ENCODE measurements around the gene ATP6V0A1. TPM values are rescaled to one million over a fixed set of nuclear protein-coding genes. Genes with fewer than 3 reads are reported as not detected.
"Not testable (repeated sequence)": the region's sequence is repeated elsewhere in the genome, so short reads cannot be mapped to it uniquely, and the experiment has no call there.

ATP6V0A1 gene
- total RNA-seq, 1 experiment from 2014 or later, result 43.8 TPM

GRCh38 chr17:42537826-42538451 is 79.3 kb downstream of the ATP6V0A1 start:
- no peak for DNase-seq (ENCODE audit: low read depth)

GRCh38 chr17:42538482-42538881 is 79.8 kb downstream of the ATP6V0A1 start:
- DNase-seq (ENCODE audit: low read depth), result no peak

DNA sequence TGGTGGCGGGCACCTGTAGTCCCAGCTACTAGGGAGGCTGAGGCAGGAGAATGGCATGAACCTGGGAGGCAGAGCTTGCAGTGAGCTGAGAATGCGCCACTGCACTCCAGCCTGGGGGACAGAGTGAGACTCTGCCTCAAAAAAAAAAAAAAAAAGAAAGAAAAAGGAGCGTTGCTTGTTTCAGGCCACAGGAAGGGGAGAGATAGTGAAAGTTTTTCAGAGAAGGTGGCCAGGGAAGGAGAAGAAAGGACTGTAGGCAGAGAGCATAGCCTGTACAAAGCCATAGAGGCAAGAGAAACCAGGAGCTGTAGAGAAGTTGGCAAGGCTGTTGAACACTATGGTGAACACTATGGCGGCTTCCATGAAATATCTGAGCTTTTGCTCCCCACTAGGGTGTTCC is 81.9 kb downstream of the ATP6V0A1 start:
- not testable (repeated sequence) for DNase-seq (ENCODE audit: low read depth)

DNA sequence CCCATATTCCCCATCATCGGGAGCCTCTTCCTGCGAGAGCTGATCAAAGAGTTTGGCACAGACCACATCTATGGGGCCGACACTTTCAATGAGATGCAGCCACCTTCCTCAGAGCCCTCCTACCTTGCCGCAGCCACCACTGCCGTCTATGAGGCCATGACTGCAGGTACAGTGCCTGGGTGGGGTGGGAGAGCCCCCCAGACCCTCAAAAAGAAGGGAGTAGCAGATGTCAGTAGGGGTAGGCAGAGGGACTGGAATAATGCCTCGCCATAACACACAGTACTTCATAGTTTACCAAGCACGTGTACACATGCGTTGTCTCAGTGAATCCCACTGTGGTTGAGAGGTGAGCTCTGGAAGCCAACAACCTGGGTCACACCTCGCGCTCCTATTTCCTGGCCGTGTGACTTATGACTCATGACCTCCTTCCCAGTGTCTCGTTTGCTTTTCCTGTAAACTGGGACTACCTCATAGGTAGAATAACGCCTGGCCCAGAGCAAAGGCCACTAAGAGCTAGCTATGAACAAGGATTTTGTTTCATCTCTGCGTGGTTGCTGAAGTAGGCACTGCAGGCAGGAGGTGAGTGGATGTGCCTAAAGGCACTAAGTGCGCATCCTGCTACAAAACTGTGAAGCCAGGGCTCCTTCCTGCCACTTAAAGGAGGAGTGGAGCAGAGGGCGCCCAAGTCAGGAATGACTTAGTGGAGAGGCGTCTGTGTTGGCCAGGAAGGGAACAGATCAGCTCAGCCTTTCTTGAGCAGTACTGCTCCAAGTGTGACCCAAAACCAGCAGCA is 82.6 kb downstream of the ATP6V0A1 start:
- DNase-seq (ENCODE audit: low read depth), result no peak

- DNase-seq (ENCODE audit: low read depth), result no peak
Measured at GRCh38 chr17:42543190-42544079, 84.8 kb downstream of the ATP6V0A1 start.

DNA sequence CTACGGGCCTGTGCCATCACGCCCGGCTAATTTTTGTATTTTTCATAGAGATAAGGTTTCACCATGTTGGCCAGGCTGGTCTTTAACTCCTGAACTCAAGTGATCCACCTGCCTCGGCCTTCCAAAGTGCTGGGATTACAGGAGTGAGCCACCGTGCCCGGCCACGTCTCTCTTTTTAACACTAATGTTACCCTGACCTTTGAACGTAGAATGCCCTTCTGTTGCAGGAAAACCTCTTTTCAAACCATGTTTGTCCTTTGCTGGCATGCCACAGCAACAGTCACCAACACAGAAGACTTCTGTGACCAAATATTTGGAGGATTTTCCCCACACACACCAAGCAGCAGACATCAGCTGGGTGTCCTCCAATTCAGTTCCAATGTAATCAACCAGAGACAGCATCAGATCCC is 86.2 kb downstream of the ATP6V0A1 start:
- DNase-seq (ENCODE audit: low read depth), result no peak

GRCh38 chr17:42545755-42546505 is 87.3 kb downstream of the ATP6V0A1 start:
- not testable (repeated sequence) for DNase-seq (ENCODE audit: low read depth)

GRCh38 chr17:42547001-42547461 is 88.4 kb downstream of the ATP6V0A1 start:
- DNase-seq (ENCODE audit: low read depth), result no peak

GRCh38 chr17:42547698-42548069 is 89.0 kb downstream of the ATP6V0A1 start:
- no peak for DNase-seq (ENCODE audit: low read depth)

DNA sequence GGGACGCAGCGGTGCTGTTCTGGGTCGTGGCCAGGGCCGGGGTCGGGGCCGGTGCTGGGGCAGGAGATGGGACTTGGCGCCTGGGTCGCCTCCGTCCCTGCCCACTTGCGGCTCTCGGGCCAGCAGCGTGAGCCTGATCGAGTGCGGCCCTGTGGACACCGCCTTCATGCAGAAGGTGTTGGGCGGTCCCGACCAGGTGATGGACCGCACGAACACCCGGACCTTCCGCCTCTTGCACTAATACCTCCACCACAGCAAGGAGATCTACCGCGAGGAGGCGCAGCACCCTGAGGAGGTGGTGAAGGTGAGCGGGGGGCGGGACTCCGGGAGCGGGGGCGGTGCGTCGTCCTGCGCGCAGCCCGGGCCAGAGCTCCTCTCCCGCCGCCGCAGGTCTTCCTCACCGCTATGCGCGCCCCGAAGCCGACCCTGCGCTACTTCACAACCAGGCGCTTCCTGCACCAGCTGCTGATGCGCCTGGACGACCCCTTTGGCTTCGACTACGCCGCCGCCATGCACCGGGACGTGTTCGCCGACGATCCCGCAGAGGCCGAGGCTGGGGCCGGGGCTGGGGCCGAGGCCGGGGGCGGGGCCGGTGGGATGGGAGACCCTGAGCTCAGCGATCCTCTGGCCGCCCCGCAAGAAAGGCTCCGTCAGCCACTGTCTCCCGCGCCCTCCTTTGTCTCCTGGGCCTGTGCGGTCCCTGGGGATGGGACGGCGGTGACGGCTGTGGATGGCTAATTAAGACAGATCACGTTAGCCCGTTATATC is 89.6 kb downstream of the ATP6V0A1 start:
- DNase-seq (ENCODE audit: low read depth), result no peak

GRCh38 chr17:42548993-42549755 is 90.5 kb downstream of the ATP6V0A1 start:
- DNase-seq (ENCODE audit: low read depth), result no peak

DNA sequence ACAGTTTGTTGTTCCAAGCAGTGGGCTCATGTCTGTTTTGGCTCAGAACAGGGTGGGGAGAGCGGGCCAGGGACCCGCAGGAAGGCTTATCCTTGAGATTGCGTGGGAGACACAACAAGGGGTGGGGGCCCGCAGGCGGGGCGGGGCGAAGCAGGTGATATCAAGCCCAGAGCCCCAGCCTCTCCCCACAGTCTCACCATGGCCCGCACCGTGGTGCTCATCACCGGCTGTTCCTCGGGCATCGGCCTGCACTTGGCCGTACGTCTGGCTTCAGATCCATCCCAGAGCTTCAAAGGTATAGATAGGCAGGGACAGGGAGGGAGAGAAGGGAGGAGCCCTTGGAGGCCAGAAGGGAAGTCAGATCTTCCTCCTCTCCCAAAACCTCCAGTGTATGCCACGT is 94.1 kb downstream of the ATP6V0A1 start, which contains the start of gene HSD17B1:
HSD17B1 (plus strand) TSS at position 188 of the 400 bp plus-strand sequence; CDS start at position 199, 11 bp downstream.
- not testable (repeated sequence) for DNase-seq (ENCODE audit: low read depth)

- no peak for DNase-seq (ENCODE audit: low read depth)
Measured at GRCh38 chr17:42553161-42553818, 94.6 kb downstream of the ATP6V0A1 start.

DNA sequence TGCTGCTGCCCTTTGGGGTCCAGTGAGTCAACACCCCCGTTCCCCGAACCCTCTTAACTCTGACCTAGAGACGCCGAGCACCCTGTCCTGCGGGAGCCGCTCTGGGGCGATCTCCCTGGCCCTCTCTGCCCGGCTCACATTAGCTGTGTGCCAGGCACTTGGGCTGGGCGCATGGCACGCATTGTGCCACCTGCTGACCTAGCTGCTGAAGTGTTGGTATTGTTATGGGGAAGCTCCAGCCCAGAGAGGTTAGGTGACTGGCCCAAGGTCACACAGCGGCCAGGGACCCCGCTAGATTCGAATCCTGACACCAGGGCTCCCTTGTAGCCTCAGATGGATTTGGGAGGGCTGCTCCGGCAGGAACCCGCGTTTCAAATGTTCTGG is 95.2 kb downstream of the ATP6V0A1 start:
- DNase-seq (ENCODE audit: low read depth), result peak; percentile 47

GRCh38 chr17:42554250-42555121 is 95.8 kb downstream of the ATP6V0A1 start:
- DNase-seq (ENCODE audit: low read depth), result peak; percentile 69

- no peak for DNase-seq (ENCODE audit: low read depth)
Measured at GRCh38 chr17:42555122-42555622, 96.5 kb downstream of the ATP6V0A1 start.

- not testable (repeated sequence) for DNase-seq (ENCODE audit: low read depth)
Measured at GRCh38 chr17:42555961-42556617, 97.4 kb downstream of the ATP6V0A1 start.

Data from LHCN-M2 (cell line).